ENCODE results near the gene MAD1L1. TPM values are rescaled to one million over a fixed set of nuclear protein-coding genes. Genes with fewer than 3 reads are reported as not detected.

MAD1L1 gene
- total and polyA plus RNA-seq, 2 of the 13 experiments (the other 11 are each of a cell fraction or from before 2014, with no cell fraction given), result 17.4 to 64.7 TPM

GRCh38 chr7:2005786-2006185, 227.0 kb downstream of the MAD1L1 start (continued):
- TF ChIP-seq DR1 (CRISPR knock-in tag; IDR thresholded peaks at IDR 0.05) (no peak), CREBL2 (CRISPR knock-in tag; IDR thresholded peaks at IDR 0.05; ENCODE audit: borderline replicate concordance) (no peak), DNMT1 (CRISPR knock-in tag; IDR thresholded peaks at IDR 0.05) (no peak)

GRCh38 chr7:2004841-2005725, 227.7 kb downstream of the MAD1L1 start:
- ATAC-seq (no peak), FAIRE-seq (no peak), DNase-seq (ENCODE audit: low spot score) (no peak)
- H3K4me2 ChIP-seq (ENCODE audit: low read depth, low read length), result no peak overlapping the region
- ChIA-PET POLR2A (no interaction called here), CTCF (ENCODE audit: low intra/inter-chr PET ratio, low total read pairs) (no interaction called here)
- TF ChIP-seq KLF16 (CRISPR knock-in tag; IDR thresholded peaks at IDR 0.05) (no peak), ZNF263 (CRISPR knock-in tag; IDR thresholded peaks at IDR 0.05) (peak; percentile 62), ZNF549 (CRISPR knock-in tag; IDR thresholded peaks at IDR 0.05) (no peak)
- no peaks in the 10 kb centered on the region for H3K79me2 ChIP-seq (ENCODE audit: insufficient read depth, low read length)
- H3K9me3 ChIP-seq (ENCODE audit: low read length), result no peaks in the 10 kb centered on the region
- H3K4me3 ChIP-seq (replicated peaks in 1 of 3; ENCODE audit: insufficient read depth in 1 of 3, low read depth in 2 of 3, low read length in 3 of 3), result no peak overlapping the region
- H3K4me1 ChIP-seq (ENCODE audit: insufficient read depth, low read length), result 0 out of 2 replicates have a peak, but pooled peaks cover 5% of the 10 kb centered on the region
- no peaks in the 10 kb centered on the region for H4K20me1 ChIP-seq (ENCODE audit: insufficient read depth, low read length)
- in situ Hi-C loops (cut with HindIII; ENCODE audit: extremely low pct_ligation_motif_present, low pct_unique_long_range_greater_than_20kb), result no loop called here
- BruUV-seq (replicated peaks), result no TSS peak
- intact Hi-C loops (cut with micrococcal nuclease; ENCODE audit: unreplicated experiment), result no loop called here
- WGBS (ENCODE audit: low lambda C conversion rate), result 95% methylated on average over 22 of the region's 29 CpGs
- H3K36me3 ChIP-seq (replicated peaks in 1 of 2; ENCODE audit: control insufficient read depth in 1 of 2, insufficient read depth in 2 of 2, low read length in 2 of 2), result peaks cover 1 to 11% of the 10 kb centered on the region in 2 experiments; a peak in 3 of 5 replicates
- H2AFZ ChIP-seq (ENCODE audit: low read length), result no peak overlapping the region
- H3K27me3 ChIP-seq (ENCODE audit: control insufficient read depth in 1 of 2, insufficient read depth in 2 of 2, low read length in 2 of 2), result no peaks in the 10 kb centered on the region
- no peak overlapping the region for H3K9ac ChIP-seq (ENCODE audit: insufficient read depth, low read depth, low read length)
- no peak overlapping the region for H3K27ac ChIP-seq (ENCODE audit: extremely low read length, insufficient read depth, low read length)

All from HepG2 (cell line).